Sigmoid colon (tissue), 4 donors: ENCODE results near the gene CCDC154.

Experiments
- CTCF ChIP-seq, 4 experiments: fragments of 450-650 bp in 3 of 4; fragments of 200-600 bp in 1 of 4; IDR thresholded peaks; one replicate each; pipeline ENCODE4 v1.5.1; 2016 to 2019; ENCODE audit warnings: antibody characterized with exemption in 4 of 4, mild to moderate bottlenecking in 3 of 4, moderate library complexity in 2 of 4
- EP300 ChIP-seq, 4 donors: sonication (generic); formaldehyde crosslinking; IDR thresholded peaks; one replicate each; pipeline ENCODE4 v1.6.1; 2017; ENCODE audit warnings: antibody characterized with exemption in 4 of 4
- POLR2A ChIP-seq, 2 donors: fragments of 450-650 bp; IDR thresholded peaks; one replicate each; pipeline ENCODE4 v1.6.1; 2016; ENCODE audit warnings: antibody characterized with exemption in 2 of 2, mild to moderate bottlenecking in 2 of 2, moderate library complexity in 2 of 2
- POLR2AphosphoS5 ChIP-seq, 4 donors: sonication (generic); formaldehyde crosslinking; IDR thresholded peaks; one replicate each; pipeline ENCODE4 v1.6.1; 2017; ENCODE audit warnings: antibody characterized with exemption in 4 of 4

- no peak for TF ChIP-seq CTCF (IDR thresholded peaks at IDR 0.05)
- no peak for TF ChIP-seq POLR2A (IDR thresholded peaks at IDR 0.05)
- no peak for TF ChIP-seq EP300 (IDR thresholded peaks at IDR 0.05)
- no peak for TF ChIP-seq POLR2AphosphoS5 (IDR thresholded peaks at IDR 0.05)
Measured at GRCh38 chr16:1485847-1486496, 41.6 kb upstream of the CCDC154 start.
